Stimulated activated CD4-positive, alpha-beta T cell treated with anti-CD3 and anti-CD28 coated beads, Interleukin-15, amount 100 ng/mL, for 1 hour (primary cell): Measurements from ENCODE around the gene APOC3.
"Not testable (repeated sequence)": the region's sequence is repeated elsewhere in the genome, so short reads cannot be mapped to it uniquely, and the experiment has no call there.

Experiments used
- DNase-seq, 2 donors: peaks; one replicate each; pipeline ENCODE4 v3.0.0-alpha.2; 2020; ENCODE audit warnings: low read depth in 1 of 2, low spot score in 1 of 2

Gene APOC3

DNA sequence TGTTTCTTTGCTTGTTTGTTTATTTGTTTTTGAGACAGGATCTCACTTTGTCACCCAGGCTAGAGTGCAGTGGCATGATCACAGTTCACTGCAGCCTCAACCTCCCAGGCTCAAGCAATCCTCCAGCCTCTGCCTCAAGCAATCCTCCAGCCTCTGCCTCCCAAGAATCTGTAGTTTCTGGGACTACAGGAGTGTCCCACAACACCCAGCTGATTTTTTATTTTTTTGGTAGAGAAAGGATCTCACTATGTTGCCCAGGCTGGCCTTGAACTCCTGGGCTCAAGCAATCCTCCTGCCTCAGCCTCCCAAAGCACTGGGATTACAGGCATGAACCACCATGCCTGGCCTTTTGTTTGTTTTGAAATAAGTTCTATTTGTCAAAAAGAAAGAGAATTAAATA is 28.0 kb upstream of the APOC3 start:
- DNase-seq: not testable (repeated sequence)

DNA sequence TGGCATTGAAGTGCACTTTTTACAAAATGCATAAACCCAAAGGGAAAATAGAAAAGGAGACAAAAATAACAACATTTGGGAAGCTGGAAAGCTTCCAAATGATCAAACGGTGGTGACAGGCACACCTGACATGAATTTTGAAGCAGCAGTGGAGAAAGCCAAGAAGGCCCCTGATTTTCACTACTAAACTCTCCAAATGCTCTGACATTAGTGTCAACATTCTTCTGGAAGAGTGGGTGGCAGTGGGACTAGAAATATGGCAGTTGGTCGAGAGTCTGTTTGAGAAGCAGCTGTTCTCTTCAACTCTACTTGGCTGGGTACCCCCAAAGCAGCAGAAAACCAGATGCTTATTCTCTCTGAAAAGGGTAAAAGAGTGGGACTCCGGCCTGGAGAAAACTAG is 25.7 kb upstream of the APOC3 start:
- DNase-seq: no peak

DNA sequence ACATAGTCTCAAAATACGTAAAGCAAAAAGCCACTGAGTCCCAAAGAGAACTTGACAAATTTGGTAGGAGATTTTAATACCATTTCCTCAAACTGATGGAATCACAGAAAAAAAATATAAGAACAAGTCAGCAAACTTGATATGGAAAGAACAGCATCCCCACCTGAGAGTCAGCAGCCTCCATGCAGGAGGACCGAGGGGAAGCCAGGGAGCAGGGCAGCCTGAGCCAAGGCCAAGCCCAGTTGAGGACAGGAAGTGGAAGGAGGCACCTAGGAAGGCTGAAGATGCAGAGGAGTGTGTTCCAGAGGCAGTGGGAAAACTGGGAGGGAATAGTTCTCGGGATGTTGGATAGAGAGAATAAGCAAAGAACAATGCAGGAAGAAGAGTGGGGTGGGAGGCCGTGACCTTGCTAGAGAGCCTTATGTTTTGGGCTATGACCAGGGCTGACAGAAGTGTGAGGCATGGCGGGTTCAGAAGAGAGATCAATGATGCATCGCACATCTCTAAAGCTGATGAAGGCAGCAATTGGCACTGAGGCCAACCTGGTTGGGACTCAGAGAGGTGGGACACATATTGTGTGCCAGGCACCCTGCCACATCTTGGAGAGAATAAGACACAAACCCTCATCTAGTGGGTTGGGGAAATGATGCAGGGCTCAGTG is 22.0 kb upstream of the APOC3 start:
- DNase-seq: no peak

DNA sequence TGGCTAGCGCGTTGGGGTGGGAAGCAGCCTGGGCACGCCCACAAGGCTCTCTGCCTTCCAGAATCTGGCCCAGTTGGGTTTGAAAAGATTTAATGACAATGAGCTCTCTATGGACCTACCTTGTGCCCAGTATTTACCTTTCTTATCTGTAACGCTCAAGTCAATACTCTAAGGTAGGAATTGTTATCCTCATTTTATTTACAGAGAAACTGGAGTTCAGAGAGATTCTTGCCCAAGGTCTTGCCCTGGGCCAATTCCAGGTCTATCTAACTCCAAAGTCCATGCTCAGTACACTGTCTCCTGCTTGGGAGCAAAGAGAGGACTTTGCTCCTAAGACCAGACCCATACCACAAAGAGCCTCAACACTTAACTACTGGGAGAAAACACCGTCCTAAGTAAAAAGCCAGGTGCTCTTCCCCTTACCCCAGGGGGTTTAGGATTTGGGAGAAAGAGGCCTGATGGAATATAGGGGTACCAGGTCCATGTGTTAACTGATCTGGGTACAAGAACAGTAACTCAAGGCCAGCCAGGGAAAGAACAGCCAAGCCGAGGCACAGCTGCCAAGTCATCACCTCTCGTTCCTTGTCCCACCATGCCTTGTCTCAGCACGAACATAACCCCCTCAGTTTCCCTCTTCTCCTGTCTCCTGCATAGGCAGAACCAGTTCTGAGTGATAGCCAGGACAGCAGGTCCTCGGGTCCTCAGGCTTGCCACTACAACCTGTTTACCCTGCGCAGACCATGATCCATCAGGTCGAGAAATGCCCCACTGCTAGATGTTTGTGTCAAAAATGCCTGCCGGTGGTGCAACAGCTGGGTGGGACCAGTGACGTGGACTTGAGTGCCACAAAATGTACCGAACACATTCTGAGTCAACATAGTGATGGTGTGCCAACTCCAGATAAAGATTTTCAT is 21.2 kb upstream of the APOC3 start:
- DNase-seq: no peak

GRCh38 chr11:116811194-116811593 is 18.5 kb upstream of the APOC3 start:
- DNase-seq: no peak

DNA sequence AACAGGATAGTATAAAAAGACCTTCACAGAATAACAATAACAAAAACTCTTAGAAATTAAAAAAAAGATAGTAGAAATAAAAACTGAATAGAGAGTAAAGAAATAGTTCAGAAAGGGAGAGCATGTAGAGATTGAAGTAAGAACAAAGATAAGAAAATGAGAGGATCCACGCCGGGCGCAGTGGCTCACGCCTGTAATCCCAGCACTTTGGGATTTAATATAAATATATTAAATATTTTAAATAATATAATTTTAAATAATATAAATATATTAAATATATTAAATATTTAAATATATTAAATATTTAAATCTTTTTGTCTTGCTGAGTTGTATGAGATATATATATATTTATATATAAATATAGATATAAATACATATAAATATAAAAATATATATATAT is 17.6 kb upstream of the APOC3 start:
- no peak for DNase-seq

GRCh38 chr11:116813170-116813569 is 16.5 kb upstream of the APOC3 start:
- DNase-seq: no peak

- DNase-seq: no peak
Measured at GRCh38 chr11:116813781-116814471, 15.8 kb upstream of the APOC3 start.

GRCh38 chr11:116814502-116814901 is 15.2 kb upstream of the APOC3 start:
- no peak for DNase-seq

- no peak for DNase-seq
Measured at GRCh38 chr11:116819049-116819448, 10.7 kb upstream of the APOC3 start.

GRCh38 chr11:116821050-116821918 is 8.4 kb upstream of the APOC3 start:
- no peak for DNase-seq

DNA sequence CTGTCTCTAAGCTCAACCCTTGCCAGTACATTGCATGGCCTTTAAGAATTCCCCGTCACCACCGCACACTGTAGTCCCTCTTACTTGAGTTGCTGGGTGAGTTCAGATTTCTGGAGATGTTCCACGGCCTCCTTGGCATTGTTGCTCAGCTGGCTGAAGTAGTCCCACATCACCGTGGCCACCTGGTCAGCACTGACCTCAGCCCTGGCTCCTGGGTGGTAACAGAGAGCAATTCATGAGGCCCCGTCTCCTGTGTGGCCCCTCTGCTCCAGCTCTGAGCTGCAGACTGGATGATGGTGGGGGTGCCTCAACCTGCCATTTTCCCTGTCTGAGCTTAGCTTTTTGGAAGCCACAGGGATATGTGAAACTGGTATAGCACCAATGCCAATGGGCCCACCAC is 7.1 kb upstream of the APOC3 start:
- DNase-seq: no peak

DNA sequence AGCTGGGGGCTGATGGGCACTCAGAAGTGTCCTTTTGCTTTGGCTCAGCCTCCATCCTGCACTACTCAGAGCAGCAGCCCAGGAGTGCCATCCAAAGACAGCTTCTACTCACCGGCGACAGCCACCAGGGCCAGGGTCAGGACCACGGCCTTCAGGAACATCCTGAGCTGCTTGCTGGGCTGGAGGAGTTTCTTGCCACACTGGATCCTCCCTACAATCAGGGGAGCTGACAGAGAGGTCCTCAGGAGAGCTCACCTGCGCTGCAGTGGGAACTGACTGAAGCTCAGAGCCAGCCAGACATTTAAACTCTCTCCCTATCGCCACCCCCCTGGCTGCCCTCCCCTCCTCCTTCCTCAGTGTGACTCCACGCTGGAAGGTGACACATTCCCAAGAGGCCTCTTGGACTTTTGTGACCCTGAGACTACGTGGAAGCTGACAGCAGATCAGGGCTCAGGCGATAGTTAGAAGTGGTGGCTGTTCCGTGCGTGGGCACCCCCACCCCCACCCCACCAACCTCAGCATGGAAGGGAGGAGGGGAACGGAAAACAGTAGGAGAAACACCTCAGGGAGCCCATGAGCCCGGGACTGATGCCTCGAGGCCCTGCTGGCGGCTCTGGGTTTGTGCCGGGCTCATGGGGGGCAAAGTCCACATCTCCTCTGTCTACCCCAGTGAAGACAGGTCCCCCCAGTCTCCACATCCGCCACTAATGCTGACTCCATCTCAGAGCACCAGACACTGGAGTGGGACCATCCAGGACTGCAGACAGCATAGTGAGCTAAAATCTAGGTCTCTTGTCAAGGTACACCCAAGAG is 6.5 kb upstream of the APOC3 start, which contains the start of gene APOA4:
APOA4 (minus strand) TSS at position 274 of the 813 bp plus-strand sequence; CDS start at position 161, 113 bp downstream.
- no peak for DNase-seq

- no peak for DNase-seq
Measured at GRCh38 chr11:116825434-116825833, 4.3 kb upstream of the APOC3 start.

- no peak for DNase-seq
Measured at GRCh38 chr11:116825854-116826750, 3.6 kb upstream of the APOC3 start.

DNA sequence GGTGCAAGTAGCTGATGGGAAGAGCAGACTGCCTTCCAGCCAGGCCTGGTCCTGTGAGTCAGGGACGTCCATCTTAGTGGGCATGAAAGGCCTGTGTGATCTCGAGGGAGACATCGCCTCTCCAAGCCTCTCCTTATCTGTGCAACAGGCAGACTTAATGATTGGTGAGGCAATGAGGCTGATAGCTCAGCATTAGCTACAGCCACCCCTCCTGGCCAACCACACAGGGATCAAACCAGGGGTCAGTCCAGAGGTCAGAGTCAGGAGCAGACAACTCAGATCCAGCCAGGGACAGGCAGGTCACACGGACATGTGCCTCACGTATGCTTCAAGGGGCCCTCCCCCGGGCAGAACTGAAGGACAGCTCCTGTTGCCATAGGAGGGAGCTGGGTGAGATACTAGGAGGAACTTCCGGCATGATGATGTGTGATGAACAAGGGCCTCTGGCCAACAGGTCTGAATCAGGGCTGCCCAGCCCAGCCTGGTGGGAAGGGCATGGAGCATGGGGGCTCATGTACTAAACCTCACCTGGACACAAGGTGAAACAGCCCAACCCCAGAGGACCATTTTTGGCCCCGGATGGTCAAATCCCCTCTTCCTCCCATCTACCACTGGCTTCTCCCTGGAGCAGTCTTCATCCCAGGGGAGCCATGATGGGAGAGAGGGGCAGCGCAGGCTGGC is 2.8 kb upstream of the APOC3 start:
- DNase-seq: no peak

GRCh38 chr11:116827461-116827860 is 2.2 kb upstream of the APOC3 start:
- DNase-seq: no peak
